Right renal cortex interstitium (tissue), 3 donors: ENCODE measurements around the gene FAM81A. TPM values are rescaled to one million over a fixed set of nuclear protein-coding genes. Genes with fewer than 3 reads are reported as not detected.

Source experiments
- DNase-seq, 3 donors: peaks; one replicate each; pipeline ENCODE4 v3.0.0-alpha.2; 2013; ENCODE audit warnings: low read depth in 3 of 3, low spot score in 2 of 3
- polyA plus RNA-seq, 3 donors: library from polyadenylated mRNA; unstranded; fragments of 120-200 nt; gene quantifications; one replicate each; pipeline ENCODE4 v1.2.1, GENCODE V29; 2013; ENCODE audit not compliant: insufficient read length in 3 of 3

The FAM81A gene
- polyA plus RNA-seq, 3 donors: 19.0 to 25.7 (median 21.1) TPM

DNA sequence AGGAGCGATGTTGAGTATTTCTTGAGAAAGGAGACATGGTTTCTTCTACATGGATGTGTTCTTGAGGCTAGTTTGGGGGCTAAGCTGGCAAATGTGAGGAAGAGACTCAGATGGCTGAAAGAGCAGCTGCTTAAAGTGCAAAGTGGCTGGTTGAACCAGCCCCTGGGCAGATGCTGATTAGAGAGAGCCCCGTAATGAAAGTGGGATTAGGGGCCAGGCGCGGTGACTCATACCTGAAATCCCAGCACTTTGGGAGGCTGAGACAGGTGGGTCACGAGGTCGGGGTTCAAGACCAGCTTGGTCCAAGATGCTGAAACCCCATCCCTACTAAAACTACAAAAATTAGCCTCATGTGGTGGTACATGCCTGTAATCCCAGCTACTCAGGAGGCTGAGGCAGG is 98.6 kb downstream of the FAM81A start:
- no peak for DNase-seq

DNA sequence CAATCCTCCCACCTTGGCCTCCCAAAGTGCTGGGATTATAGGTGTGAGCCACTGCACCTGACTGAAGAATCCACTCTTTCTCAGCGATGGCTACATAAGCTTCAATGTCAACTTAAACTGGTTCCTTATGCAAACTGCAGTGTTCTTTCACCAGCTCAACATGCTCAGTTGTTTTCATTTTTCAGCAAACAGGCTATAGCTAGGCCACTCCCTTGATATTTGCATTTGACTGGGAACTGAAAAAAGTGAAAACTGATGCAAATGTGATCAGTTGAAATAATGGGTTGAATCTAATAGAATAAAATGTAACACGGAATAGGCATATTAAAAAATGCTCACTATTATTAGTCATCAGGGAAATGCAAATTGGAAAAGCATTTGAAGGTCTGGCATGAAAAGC is 99.4 kb downstream of the FAM81A start:
- DNase-seq: no peak

DNA sequence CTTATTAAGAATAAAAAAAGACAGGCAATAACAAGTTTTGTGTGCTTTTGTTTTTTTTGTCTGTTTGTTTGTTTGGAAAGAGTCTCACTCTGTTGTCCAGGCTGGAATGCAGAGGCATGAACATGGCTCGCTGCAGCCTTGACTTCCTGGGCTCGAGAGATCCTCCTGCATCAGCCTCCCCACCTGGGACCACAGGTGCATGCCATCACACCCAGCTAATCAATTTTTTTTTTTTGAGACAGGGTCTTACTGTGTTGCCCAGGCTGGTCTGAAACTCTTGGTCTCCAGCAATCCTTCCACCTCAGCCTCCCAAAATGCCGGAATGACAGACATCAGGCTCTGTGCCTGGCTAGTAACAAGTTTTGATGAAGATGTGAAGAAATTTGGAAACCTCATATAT is 100.5 kb downstream of the FAM81A start:
- no peak for DNase-seq

DNA sequence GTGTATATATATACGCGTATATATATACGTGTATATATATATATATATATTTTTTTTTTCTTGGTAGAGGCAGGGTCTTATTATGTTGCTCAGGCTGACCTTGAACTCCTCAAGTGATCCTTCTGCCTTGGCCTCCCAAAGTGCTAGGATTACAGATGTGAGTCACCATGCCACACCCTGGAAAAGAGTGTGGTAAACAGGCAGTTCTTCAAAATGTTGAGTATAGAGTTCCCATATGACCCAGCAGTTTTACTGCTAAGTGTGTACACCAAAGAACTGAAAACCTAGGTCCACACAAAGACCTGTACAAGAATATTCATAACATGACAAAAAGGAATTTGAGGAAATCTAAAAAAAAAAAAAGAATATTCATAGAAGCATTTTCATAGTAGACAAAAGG is 101.8 kb downstream of the FAM81A start:
- no peak for DNase-seq

DNA sequence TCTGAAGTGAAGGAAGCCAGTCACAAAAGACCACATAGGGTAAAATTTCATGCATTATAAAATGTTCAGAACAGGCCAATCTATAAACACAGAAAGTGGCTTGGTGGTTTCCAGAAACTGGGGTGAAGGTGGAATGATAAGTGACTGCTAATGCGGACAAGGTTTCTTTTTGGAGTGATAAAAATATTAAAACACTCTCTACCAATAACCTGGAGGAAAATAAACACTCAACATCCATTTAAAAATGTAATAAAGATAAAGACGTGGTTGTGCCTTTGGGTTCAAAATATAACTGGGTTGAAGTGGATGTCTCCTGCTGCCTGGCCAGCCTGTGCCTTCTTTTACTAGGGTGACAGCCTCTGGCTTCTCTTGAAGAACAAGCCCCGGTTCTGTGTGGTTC is 102.7 kb downstream of the FAM81A start:
- no peak for DNase-seq

DNA sequence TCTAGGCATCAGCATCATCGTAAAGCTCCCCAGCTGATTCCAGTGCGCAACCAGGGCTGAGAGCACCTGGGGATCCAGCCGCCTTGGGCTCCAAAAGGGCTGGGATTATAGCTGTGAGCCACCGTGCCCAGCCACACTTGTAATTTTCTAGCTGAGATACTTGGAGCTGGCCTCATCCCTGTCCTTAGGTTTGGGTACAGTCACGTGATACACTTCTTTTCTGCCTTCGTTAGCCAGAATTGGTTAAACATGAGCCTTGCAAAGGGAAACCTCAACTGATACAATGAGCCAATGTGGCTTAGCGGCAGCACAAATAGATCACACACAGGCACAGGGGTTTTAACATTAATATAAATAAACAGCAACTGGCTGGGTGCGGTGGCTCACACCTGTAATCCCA is 103.8 kb downstream of the FAM81A start:
- no peak for DNase-seq

DNA sequence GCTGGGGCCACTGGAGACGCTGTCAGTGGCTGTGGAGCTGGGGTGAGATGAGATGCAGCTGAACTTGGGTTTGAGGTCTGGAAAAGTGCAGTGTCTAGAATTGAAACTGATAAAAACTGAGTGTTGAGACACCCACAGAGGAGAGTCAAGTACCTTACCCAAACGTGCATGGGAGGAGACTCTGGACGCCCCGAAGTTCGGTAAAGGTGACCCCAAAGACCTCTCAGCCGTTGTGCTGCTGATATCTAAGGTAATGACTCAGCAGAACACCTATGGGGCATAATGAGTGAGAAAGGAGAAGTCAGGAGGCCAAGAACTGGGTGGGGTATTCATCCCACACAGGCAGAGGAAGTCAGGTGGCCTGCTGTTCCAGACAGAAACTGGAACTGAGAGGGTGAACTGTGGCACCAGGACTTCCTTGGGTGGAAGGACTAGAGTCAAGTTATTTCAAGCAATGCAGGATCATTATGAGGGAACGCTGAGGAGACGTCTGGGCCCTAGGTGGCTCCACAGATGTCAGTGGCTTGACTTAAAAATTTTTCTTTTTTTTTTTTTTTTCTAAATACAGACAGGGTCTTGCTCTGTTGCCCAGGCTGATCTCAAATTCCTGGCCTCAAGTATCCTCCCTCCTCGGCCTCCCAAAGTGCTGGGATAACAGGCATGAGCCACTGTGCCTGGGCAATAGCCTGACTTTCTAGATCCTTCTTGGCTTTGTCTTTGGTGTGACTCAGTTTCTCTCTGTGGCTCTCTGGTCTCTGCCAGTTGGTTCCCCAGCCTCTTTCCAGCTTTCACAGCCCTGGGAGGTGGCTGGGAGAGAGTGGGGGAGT is 105.9 kb downstream of the FAM81A start:
- no peak for DNase-seq

DNA sequence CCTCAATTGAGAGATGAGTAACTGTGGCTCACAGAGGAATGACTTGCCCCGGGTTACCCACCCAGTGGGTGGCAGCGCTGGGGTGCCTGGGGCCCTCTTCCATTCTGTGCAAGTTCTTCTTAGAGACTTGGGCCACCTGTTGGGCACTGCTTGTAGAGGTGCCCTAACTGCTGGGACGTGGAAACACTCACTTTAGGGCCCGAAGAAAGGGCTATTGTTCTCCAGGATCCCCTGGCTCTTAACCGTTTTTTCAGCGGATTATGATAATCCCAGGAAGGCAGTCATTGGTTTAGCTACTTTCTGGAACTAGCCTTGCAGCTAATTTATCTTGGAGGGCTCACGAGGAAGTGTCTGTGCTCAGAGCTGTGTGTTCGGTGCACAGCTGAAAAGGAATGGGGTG is 107.6 kb downstream of the FAM81A start:
- no peak for DNase-seq

DNA sequence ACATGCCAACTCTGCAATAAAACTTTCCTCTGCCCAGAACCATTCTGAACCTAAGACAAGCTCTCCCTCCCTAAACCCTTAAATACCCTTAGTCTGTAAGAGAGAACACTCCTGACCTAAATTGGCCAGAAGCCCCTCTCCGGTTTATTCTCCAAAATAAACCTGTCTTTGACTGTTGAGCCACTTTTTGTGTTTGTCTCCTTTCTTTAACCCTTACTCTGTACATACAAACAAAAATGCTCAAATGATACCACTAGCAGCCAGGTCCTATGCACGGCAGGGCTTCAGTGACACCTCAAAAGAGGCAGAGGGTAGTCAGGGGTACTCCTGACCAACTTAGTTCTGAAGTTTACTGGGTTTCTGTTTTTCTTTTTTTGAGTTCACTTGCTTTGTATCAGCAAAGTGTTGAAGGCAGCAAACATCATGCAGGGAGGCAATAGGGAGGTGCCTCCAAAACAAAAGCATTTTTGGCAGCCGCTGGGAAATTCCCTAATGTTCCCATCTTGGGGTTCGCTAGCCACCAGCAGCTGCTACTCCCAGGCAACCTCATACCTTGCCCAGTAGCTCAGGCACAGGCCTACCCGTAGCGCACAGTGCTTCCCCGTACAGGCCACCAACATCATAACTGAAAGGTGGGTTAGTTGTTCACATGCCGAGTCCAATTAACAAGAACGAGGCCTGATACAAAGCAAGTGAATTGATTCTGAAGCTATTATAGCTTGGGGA is 110.7 kb downstream of the FAM81A start:
- no peak for DNase-seq

DNA sequence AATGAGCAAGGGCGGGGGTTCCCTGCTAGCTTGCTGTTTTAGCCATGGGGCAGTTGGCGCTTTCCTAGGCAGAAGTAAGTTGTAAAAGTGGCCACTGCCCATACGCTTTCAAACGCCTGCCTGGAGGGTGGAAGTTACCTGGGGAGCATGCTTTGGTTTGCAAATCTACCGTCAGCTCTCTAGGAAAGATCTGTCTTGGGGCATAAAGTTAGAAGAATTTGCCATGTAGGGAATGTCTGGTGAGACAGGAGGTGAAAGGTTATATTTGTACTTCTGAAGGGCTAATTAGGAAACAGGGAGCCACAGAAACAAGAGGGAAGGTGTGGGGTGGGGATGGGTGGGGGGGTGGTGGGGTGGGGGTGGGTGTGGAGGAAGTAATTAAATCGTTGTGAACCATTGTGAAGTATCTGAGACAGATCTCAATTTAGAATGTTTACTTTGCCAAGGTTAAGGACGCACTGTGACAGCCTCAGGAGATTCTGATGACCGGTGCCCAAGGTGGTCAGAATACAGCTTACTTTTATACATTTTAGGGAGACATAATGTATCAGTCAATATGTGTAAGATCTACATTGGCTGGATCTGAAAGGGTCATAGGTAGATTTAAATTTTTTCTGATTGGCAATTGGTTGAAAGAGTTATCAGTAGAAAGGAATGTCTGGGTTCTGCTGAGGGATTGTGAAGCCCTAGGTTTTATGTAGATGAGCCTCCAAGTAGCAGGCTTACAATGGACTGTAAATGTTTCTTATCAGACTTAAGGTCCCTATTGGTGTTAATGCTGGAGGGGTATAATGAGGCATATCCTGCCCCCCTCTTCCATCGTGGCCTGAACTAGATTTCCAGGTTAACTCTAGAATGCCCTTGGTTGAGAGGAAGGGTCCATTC is 111.6 kb downstream of the FAM81A start:
- DNase-seq: no peak

DNA sequence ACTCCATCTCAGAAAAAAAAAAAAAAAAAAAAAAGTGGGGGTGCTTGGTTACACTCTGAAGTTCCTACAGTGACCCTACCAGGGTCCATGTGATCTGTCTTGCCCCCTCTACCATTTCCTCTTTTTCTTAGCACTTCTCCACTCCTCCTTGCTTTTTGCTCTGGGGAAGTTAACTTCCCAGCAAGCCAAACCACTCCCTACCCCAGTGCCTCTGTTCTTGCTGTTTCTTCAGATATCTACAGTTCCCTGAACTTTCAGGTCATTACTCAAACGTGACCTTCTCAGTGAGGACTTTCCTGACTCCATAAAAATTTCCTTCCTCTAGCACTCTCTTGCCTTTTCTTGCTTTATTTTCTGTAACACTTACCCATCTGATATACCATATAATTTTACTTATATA is 112.5 kb downstream of the FAM81A start:
- DNase-seq: no peak

DNA sequence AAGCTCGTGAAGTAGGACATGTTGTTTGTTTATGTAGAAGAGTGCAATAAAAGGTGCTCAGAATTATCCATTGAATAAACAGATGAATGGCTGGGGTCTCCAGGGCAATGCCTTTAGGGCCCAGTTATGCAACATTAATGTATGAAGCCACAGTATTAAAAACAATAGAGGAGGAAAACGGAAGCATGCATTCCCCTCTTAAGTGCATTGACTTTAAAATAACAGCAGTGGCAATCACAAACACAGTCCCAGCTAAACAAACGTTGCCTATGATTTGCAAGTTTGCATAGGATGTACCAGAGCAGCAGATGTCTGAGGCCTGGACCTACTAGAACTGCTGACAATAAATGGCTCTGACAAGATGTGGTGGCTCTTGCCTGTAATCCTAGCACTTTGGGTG is 113.0 kb downstream of the FAM81A start:
- DNase-seq: no peak

DNA sequence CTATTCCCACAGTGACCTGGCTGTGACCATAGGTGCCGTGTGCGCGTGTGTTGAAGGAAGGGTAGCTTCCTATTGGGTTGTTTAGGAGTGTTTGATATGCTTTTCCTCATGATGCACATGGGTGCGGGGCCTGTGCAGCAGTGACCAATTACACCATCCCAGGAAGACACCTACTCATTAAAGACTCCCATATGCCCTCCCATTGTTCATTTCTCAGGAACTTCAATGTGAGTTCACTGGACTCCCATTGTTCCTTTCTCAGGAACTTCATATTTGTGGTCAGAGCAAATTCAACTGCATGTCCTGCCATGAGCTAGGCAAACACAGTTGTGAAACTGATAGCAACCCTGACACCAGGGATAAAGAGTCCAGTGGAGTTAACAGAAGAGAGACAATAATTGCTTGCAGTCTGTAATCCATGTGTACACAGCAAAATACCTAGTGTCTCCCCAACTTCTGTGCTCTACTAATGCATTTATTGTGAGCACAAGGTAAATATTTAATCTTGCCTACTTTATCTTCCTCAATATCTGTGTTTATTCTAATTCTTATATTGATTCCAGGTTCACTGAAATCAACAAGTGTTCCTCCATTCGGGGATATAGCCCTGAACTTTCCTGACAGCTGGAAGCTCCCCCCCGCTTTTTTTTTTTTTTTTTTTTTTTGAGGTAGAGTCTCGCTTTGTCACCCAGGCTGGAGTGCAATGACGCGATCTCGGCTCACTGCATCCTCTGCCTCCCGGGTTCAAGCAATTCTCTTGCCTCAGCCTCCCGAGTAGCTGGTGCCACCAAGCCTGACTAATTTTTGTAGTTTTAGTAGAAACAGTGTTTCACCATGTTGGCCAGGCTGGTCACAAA is 116.1 kb downstream of the FAM81A start:
- DNase-seq: no peak

DNA sequence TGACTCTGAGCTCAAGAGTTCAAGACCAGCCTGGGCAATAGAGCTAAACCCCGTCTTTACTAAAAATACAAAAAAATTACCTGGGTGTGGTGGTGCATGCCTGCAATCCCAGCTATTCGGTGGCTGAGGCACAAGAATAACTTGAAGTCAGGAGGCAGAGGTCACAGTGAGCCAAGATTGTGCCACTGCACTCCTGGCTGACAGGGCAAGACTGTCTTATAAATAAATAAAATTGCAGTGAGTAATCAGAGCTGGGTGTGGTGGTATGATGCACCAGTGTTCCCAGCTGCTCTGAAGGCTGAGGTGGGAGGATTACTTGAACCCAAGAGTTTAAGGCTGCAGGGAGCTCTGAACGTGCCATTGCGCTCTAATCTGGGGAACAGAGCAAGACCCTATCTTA is 117.7 kb downstream of the FAM81A start:
- no peak for DNase-seq

DNA sequence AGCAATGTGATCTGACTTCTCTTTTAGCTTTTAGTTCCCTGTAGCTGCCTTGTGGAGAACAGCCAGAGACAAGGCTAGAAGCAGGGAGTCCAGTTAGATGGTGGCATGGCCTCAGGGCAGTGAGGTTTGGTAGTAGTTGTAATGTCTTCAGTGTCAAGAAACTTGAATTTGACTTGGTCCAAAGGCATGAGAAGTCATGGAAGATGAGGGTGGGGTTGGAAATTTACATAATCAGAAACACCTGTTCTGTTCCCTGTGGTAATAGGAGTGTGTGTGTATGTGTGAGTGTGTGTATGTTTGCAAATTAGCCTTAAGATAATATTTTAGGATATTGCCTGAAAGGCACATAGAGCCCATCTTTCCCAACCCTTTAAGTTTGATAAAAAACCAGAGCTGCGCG is 118.4 kb downstream of the FAM81A start:
- DNase-seq: no peak

DNA sequence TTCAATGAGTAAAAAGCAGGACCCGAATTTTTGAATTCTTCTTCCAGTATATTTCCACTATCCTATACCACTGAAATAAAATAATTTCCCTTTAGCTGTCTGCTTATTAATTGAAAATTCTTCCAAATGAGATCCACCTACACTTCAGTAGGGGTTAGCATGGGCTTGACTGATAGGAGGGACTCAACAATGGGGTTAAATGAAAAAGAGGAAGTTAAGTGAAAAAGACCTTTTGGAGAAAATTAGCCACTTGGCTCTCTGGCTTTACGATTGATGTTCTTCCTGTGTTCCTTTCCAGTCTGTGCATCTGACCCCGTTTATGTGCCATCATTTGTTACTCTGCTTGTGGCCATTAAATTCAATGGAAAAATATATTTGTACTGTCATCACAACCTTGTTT is 119.6 kb downstream of the FAM81A start:
- DNase-seq: no peak

DNA sequence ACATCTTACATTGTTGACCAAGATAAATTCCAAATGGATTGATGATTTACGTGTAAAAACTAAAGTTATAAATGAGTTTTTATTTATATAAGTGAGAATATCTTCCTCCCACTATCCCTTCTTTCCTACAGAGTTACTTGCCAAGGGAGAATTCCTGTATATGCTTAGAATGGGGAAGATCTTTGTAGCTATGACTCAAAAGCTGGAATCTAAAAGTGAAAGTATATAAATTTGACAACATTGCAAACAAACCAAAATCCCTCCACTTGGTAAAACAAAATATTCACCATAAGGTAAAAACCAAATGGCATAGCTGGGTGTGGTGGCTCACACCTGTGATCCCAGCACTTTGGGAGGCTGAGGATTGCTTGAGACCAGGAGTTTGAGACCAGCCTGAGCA is 120.9 kb downstream of the FAM81A start:
- DNase-seq: no peak

DNA sequence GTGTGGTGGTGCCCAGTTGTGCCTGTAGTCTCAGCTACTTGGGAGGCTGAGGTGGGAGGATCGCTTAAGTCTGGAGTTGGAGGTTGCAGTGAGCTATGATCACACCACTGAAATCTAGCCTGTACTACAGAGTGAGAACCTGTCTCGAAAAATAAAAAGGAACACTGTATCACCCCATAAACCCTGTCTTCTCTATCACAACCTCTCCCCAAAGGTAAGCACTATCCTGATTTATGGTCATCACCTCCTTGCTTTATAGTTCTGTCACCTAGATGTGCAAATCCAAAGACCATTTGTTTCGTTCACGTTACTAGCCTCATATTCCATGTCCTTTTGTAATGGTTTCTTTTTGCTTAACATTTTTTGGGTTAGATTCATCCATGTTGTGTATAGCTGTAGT is 123.6 kb downstream of the FAM81A start:
- DNase-seq: no peak

DNA sequence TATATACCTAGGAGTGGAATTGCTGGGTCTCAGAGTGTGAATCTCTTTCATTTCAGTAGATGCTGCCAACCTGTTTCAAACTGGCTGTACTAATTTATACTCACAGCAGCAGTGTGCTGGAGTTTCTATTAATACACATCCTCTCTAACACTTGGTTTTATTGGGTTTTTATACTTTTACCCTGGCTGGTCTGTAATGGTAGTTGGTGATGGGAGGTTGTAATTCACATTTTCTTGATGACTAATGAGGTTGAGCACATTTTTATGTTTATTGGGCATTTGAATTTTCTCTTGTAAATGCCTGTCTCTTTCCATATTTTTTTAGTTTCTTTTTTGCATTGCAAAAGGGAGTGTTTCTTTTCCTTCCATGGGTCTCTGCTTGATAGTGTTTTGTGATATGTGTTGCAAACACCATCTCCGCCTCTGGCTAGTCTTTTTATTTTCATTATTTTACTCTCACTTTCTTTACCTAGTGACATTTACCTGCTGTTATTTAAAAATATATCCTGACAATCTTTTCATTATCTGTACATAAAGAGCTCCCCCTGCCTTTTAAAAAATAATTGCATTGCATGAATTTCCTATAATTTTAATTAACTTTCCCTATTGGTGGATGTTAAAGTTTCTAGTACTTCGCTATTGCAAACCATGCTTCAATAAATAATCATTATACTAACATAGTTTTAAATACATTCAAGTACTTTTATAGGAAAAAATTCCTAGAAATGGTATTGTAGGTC is 124.6 kb downstream of the FAM81A start:
- no peak for DNase-seq

DNA sequence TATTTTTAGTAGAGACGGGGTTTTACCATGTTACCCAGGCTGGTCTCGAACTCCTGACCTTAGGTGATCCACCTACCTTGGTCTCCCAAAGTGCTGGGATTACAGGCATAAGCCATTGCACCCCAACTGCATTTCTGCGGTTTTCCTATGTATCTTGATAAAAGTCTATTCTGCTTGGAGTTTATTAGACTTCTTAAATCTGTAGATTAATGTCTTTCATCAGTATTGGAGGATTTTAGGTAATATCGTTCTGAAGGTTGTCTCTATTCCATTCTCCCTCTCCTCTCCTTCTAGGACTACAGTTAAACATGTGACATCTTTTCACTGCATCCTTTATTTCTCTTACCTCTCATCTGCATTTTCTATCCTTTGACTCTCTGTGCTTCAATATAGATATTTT is 127.3 kb downstream of the FAM81A start:
- no peak for DNase-seq
